Measurements from ENCODE around the gene EVC2. TPM values are rescaled to one million over a fixed set of nuclear protein-coding genes. Genes with fewer than 3 reads are reported as not detected.
"Not testable (repeated sequence)": the region's sequence is repeated elsewhere in the genome, so short reads cannot be mapped to it uniquely, and the experiment has no call there.

EVC2 gene
- polyA plus RNA-seq, 10 donors, result 3.5 to 6.8 (median 4.7) TPM

DNA sequence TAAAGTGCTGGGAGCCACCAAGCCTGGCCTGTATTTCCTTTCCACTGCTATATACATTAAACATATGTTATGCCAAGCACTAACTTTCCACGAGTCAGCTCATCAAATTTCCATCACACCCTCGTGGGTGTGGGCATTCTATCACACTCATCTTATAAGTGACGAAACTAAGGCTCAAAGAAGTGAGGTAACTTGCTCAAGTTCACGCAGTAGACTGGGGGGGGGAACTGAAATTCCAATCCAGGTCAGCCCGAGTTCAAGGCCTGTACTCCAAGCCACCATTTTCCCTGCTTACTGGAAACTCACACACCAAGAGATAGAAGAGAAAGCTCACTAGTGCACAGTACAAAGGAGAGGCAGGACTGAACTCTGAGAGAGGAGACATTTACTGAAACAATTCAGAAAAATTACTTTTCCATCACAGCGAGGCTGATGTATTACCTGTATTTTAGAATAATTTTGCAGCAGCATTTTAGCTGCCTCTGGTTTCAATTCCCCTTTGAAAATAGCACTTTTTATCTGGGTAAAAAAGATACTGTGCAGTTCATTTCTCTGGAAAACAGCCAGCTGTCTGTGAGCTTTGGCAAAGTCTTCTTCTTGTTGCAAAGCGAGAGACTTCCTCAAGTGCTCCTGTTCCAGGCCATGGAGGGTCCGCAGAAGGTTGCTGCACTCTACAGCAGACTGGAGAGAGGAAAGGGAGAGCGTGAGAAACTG, 76.8 kb downstream of the EVC2 start:
- no peak for DNase-seq

- DNase-seq, result no peak
These were observed 77.6 kb downstream of the EVC2 start for GRCh38 chr4:5630762-5631161.

GRCh38 chr4:5629542-5629941, 78.8 kb downstream of the EVC2 start:
- DNase-seq, result no peak

- no peak for DNase-seq
These were observed 81.4 kb downstream of the EVC2 start for GRCh38 chr4:5626913-5627312.

GRCh38 chr4:5622596-5622995, 85.8 kb downstream of the EVC2 start:
- no peak for DNase-seq

DNA sequence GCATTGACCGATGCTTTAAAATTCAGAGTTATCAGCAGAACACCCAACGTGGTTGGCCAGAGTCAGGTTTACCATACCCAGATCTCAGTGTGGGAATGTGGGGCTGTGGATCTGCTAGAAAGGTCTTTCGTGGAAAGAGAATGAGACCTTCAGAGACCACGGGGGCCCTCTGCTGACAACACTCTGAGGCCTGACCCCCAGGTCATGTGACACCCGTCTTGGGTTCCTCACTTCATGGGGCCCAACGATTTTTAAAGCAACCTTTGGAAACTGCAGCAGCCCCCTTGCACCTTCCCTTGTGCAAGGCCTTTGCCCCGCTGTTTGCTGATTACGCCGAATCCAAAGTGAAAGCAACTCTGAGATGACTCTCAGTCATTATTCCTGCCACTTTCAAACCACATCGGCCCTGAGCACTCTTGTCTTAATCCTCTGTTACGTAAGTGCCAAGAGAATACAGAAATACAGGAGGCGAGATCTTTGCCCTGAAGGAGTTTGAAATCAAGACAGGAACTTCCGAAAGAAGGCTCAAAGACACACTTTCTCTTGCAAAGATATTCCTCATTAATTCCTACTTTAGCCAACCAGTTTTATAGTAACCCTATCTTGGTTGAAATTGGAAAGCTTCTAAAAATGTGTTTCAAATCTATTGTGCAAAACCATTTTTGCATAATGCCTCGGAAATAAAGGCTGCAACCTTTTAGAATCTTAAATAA, 88.3 kb downstream of the EVC2 start:
- no peak for DNase-seq

- DNase-seq, result no peak
These were observed 90.1 kb downstream of the EVC2 start for GRCh38 chr4:5618051-5618960.

DNA sequence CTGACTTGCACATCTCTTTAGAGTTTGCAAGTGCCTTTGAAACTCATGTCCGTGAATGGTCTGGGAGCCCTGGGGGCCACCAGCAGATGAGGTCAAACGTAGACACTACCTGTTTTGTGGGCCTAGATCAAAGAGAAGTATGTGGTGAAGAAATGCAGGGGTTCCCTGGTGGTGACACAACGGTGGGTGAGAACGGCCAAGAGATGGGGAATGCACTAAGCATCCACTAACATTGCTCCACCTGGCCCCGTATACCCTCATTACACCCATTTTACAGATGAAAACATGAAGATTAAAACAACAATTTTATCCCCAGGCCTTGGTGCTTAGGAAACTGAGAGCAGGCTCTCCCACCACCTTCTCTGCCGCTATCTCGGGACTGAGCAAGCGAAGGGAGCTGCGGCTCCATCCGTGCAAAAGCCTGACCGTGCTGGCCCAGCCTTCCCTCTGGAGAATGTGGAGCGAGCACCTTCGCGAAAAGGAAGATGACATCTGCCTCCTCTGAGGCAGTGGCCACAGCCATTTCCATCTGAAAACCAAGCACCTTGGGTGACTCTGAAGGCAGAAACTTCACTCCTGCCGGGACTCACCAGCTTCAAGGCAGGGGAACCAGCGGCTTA, 91.9 kb downstream of the EVC2 start:
- DNase-seq, result no peak

DNA sequence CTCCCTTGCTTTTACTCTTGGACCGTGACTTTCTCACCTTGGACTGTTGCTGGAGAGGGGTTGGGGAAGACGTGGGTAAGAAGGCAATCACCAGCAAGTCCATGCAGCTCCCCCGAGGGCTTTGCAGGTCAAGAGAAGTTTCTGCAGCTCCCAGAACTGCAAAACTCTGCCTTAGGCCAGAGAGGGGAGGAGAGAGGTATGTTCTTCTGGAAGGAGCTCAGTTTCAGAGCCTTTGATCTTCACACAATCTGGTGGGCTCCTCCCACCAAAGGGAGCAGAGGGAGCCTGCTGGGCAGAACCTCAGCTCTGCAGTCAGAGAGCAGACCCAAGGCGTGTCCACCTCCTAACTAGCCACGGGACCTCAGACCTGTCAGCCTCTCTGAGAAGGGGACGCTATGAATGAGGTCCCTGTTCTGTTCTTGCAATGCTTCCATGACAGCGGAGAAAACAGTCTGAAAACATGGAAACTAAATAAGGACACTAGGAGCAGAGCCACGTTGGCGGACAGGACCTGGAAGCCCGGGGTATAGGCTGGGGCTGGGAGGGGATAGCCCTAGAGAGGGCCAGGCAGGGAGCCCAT, 92.8 kb downstream of the EVC2 start:
- DNase-seq, result no peak

GRCh38 chr4:5611750-5612149, 96.6 kb downstream of the EVC2 start:
- DNase-seq, result no peak

GRCh38 chr4:5609306-5610007, 98.9 kb downstream of the EVC2 start:
- DNase-seq, result no peak

GRCh38 chr4:5593828-5594227, 114.5 kb downstream of the EVC2 start:
- not testable (repeated sequence) for DNase-seq

DNA sequence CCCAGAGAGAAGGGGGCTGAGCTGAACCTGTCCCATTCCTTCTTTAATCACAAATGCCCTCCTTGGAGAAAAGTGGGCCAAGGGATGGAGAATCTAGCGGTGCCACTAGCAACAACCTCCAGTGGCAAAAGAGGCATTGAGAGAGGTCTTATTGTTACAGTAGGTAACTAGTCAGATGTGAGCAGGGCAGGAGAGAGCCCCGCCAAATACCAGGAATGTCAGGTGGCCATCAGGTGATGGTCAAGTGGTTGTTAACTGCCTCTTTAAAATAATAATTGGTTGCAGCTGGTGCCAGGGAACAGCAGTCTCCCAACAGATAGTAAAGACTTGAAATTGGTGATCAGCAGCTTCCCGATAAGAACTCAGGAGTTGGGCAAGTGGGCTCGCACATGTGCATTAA, 116.1 kb downstream of the EVC2 start:
- no peak for DNase-seq

DNA sequence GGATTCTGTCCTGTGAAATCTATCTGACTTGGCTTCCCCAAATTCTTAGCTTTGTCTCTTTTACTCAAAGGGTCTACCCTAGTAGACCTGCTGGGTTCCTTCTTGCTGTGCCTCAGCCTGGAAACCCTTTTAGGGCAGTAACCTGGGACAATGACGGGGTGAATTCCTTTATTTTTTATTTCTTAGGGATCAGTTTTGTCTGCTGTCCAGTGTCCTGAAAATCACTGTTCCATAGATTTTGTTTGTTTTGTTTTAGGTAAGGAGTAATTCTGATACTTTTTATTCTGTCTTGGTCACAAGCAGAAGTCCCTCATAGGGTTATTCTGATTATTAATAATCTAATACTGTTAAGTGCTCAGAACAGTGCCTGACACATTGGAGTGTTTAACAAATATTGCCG, 118.9 kb downstream of the EVC2 start:
- no peak for DNase-seq

GRCh38 chr4:5588046-5588445, 120.3 kb downstream of the EVC2 start:
- no peak for DNase-seq

DNA sequence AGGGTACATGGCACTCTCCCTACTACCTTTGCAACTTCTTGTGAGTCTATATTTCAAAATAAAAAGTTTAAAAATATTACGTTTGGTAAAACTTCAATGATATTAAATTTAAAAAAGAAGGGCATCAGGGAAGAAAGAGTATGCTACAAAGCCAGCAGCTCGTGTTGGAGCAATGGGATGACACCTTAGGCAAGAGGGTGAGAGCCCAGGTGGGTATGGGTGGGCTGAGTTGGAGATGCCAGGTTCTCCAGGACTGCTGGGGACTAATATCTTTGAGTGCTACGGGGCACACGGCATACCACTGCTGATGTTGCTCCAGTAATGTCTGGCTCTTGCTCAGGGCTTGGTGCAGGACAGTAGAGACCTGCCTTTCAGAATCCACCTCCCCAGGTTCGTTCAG, 132.4 kb downstream of the EVC2 start:
- DNase-seq, result no peak

DNA sequence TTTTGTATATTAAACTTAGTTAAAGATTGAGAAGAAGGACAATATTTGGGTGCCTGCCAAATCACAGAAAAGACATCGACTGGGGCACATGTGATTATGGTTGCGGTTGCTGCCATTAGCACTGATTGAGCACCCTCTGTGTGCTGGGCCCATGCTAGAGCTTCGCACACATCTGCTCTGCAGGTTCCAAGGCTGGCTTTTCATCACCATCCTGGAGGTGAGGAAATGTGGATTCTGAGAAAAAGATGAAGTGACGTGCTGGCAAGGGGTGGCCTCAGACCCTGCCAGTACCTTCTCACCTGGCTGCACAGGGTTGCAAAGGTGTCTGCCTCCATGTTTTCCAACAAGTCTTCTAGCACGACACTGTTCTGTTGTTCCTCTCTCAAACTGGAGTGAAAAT, 134.0 kb downstream of the EVC2 start:
- no peak for DNase-seq

DNA sequence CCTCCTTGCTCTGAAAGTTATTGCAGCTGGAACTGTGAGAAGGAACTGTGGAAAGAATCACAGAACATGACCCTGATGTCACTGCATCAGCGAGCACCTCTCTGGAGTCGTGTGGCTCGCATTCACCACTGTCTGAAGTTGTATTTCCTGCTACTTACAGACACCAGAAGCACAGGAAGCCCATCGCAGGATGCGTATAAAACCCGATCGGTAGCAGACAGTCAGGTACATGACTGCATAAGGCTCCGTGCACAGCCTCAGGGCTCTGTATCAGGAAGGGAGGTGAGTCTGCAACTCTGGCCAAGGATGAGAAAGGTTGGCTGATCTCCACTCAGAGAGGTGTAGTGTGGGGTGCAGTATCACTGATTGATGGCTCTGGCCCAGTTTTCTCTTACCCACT, 134.4 kb downstream of the EVC2 start:
- no peak for DNase-seq

DNA sequence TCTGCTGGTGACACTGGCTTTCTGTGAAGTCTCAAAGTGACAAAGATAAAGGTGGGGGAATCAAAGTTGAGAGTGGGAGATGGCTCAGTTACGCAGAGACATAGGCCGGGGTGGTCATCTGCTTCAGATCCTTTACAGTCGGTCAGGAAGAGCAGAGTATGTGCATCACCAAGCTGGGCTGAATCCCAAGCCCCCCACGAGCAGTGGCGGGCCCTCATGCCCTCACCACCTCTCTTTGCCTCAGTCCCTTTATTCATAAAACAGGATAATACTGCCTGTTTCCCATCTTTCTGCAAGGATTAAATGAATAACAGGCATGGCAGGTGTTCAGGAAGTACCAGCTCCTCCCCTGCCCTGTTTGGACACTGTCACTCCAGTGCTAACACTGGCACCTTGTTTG, 135.6 kb downstream of the EVC2 start:
- DNase-seq, result no peak

DNA sequence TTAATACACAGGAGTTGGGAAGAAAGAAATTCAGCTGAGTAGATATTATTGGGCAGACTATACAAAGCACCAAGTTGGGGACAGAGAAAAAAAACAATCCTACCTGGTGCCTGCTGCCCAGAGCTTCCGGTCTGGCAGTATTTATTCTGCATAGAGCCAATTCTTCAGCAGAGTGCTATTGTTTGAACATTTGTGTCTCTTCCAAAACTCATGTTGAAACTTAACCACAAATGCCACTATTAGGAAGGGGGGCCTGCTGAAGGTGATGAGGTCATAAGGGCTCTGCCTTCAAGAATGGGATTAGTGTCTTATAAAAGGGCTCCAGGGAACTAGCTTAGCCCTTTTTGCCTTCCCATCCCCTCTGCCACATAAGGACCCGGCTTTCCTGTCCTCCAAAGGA, 136.2 kb downstream of the EVC2 start:
- no peak for DNase-seq

DNA sequence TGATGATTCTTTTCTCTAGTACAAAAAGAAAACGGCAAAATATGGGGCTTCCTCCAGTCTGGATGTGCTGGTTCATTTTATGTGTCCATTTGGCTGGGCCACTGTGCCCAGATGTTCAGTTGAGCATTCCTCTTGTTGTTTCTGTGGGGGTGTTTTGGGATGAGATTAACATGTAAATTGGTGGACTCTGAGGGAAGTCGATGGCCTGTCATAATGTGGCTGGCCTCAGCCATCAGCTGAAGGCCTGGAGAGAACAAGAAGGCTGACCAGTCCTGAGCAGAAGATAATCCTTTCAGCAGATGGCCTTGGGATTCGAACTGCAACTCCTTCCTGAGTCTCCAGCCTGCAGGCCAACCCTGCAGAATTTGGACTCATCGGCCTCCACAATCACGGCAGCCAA, 136.7 kb downstream of the EVC2 start:
- no peak for DNase-seq
